GM04504 (cell line): Measurements from ENCODE around the gene LRRTM1.

Experiments used
- DNase-seq: peaks from one replicate; pipeline ENCODE4 v3.0.0-alpha.2; 2012; ENCODE audit warnings: low read depth

The LRRTM1 gene

GRCh38 chr2:80302314-80303005, 2.1 kb downstream of the LRRTM1 start:
- no peak for DNase-seq

GRCh38 chr2:80302001-80302313, 2.6 kb downstream of the LRRTM1 start:
- DNase-seq, result no peak

GRCh38 chr2:80300954-80301353, 3.6 kb downstream of the LRRTM1 start:
- no peak for DNase-seq

GRCh38 chr2:80300346-80300745, 4.2 kb downstream of the LRRTM1 start:
- no peak for DNase-seq

GRCh38 chr2:80299661-80300060, 4.9 kb downstream of the LRRTM1 start:
- no peak for DNase-seq

- DNase-seq, result no peak
Observed at GRCh38 chr2:80298954-80299353, 5.6 kb downstream of the LRRTM1 start.

- no peak for DNase-seq
Observed at GRCh38 chr2:80293039-80293438, 11.5 kb downstream of the LRRTM1 start.

- DNase-seq, result no peak
Observed at GRCh38 chr2:80292474-80292873, 12.1 kb downstream of the LRRTM1 start.

- no peak for DNase-seq
Observed at GRCh38 chr2:80291656-80292055, 12.9 kb downstream of the LRRTM1 start.

- peak; percentile 7 for DNase-seq
Observed at GRCh38 chr2:80288576-80288975, 16.0 kb downstream of the LRRTM1 start.

GRCh38 chr2:80281049-80281448, 23.5 kb downstream of the LRRTM1 start:
- DNase-seq, result no peak

- no peak for DNase-seq
Observed at GRCh38 chr2:80280598-80280997, 24.0 kb downstream of the LRRTM1 start.

- no peak for DNase-seq
Observed at GRCh38 chr2:80269806-80270205, 34.7 kb downstream of the LRRTM1 start.

GRCh38 chr2:80266231-80266630, 38.3 kb downstream of the LRRTM1 start:
- DNase-seq, result no peak

- no peak for DNase-seq
Observed at GRCh38 chr2:80259292-80259691, 45.3 kb downstream of the LRRTM1 start.

- no peak for DNase-seq
Observed at GRCh38 chr2:80258793-80259192, 45.8 kb downstream of the LRRTM1 start.

- DNase-seq, result no peak
Observed at GRCh38 chr2:80258341-80258740, 46.2 kb downstream of the LRRTM1 start.

GRCh38 chr2:80257450-80257849, 47.1 kb downstream of the LRRTM1 start:
- DNase-seq, result no peak

- no peak for DNase-seq
Observed at GRCh38 chr2:80256782-80257167, 47.8 kb downstream of the LRRTM1 start.

GRCh38 chr2:80255918-80256781, 48.4 kb downstream of the LRRTM1 start:
- DNase-seq, result peak; percentile 3

GRCh38 chr2:80252294-80252986, 52.1 kb downstream of the LRRTM1 start:
- DNase-seq, result no peak
